HG02870 (cell line): Measurements from ENCODE around the gene C2orf42.
"Not testable (repeated sequence)": the region's sequence is repeated elsewhere in the genome, so short reads cannot be mapped to it uniquely, and the experiment has no call there.

Experiments used
- ATAC-seq: cut with Tn5 transposase; IDR thresholded peaks from one replicate; pipeline ENCODE4 v1.9.1; 2021; ENCODE audit warnings: mild to moderate bottlenecking, moderate library complexity; ENCODE audit not compliant: unreplicated experiment

The C2orf42 gene

GRCh38 chr2:70111752-70112591 lies 78.8 kb downstream of the C2orf42 start:
- ATAC-seq: no peak

GRCh38 chr2:70110397-70110796 lies 80.4 kb downstream of the C2orf42 start:
- ATAC-seq: not testable (repeated sequence)

GRCh38 chr2:70106138-70106537 lies 84.7 kb downstream of the C2orf42 start:
- not testable (repeated sequence) for ATAC-seq

GRCh38 chr2:70104231-70105111 lies 86.3 kb downstream of the C2orf42 start:
- no peak for ATAC-seq

GRCh38 chr2:70103531-70104061 lies 87.2 kb downstream of the C2orf42 start:
- no peak for ATAC-seq

DNA sequence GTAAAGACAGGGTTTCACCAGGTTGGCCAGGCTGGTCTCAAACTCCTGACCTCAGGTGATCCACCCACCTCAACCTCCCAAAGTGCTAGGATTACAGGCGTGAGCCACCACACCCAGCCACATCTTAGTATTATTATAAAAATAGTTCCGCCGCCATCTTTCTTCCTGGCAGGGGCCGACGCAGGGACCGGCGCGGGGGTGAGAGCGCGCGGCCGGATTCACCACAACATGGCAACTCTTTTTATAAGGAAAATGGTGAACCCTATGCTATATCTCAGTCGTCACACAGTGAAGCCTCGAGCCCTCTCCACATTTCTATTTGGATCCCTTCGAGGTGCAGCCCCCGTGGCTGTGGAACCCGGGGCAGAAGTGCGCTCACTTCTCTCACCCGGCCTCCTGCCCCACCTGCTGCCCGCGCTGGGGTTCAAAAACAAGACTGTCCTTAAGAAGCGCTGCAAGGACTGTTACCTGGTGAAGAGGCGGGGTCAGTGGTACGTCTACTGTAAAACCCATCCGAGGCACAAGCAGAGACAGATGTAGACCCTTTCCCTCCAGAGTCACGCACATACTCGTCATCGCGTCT lies 88.4 kb downstream of the C2orf42 start:
- not testable (repeated sequence) for ATAC-seq

DNA sequence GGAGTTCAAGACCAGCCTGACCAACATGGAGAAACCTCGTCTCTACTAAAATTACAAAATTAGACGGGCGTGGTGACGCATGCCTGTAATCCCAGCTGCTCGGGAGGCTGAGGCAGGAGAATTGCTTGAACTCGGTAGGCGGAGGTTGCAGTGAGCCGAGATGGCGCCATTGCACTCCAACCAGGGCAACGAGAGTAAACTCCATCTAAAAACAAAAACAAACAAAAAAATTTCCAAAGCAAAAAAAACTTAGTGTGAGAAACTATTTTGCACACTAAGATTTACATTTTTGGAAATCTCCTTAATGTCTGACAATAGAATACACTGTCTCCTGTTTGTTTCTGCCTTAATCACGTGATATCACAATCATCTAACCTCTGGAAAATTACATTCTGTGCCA lies 89.1 kb downstream of the C2orf42 start:
- not testable (repeated sequence) for ATAC-seq

DNA sequence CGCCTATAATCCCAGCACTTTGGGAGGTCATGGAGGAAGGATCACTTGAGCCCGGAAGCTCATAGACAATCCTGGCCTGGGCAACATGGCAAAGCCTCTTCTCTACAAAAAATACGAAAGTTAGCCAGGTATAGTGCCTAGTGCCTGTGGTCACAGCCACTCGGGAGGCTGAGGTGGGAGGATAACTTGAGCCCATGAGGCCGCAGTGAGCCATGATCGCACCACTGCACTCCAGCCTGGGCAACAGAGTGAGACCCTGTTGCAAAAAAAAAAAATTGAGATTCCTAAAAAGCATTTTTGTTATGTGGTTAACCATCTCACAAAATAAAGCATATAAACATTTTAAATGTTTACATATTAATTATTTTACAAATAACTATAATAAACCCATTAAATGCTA lies 89.6 kb downstream of the C2orf42 start:
- ATAC-seq: no peak
